Nephron (organoid): ENCODE data around the gene PARD6B.
A peak's percentile ranks its signal among the peaks of the same experiment; 100 is the strongest.
"Not testable (repeated sequence)": the region's sequence is repeated elsewhere in the genome, so short reads cannot be mapped to it uniquely, and the experiment has no call there.

Source experiments
- H3K27ac Mint-ChIP-seq, 3 experiments: 2 replicates each; pipeline ENCODE4 v1.8.0; 2020; ENCODE audit warnings: mixed read lengths in 3 of 3, mild to moderate bottlenecking in 2 of 3, moderate library complexity in 1 of 3
- H3K27me3 Mint-ChIP-seq: 2 replicates; pipeline ENCODE4 v1.8.0; 2021; ENCODE audit warnings: low read depth, mild to moderate bottlenecking, moderate library complexity, mixed read lengths
- H3K36me3 Mint-ChIP-seq: 2 replicates; pipeline ENCODE4 v1.8.0; 2020; ENCODE audit warnings: low read depth, mixed read lengths
- H3K4me1 Mint-ChIP-seq: 2 replicates; pipeline ENCODE4 v1.8.0; 2020; ENCODE audit warnings: mixed read lengths
- H3K4me3 Mint-ChIP-seq, 3 experiments: 2 replicates each; pipeline ENCODE4 v1.8.0; 2020; ENCODE audit warnings: mild to moderate bottlenecking in 3 of 3, mixed read lengths in 3 of 3, moderate library complexity in 2 of 3
- H3K9me3 Mint-ChIP-seq: 2 replicates; pipeline ENCODE4 v1.8.0; 2020; ENCODE audit warnings: mixed read lengths
- CTCF ChIP-seq, 3 experiments: fragments of 200-600 bp; sonication (generic); IDR thresholded peaks; one replicate each; pipeline ENCODE4 v1.5.0; 2021; ENCODE audit warnings: antibody characterized with exemption in 3 of 3; ENCODE audit not compliant: unreplicated experiment in 3 of 3

Gene PARD6B

DNA sequence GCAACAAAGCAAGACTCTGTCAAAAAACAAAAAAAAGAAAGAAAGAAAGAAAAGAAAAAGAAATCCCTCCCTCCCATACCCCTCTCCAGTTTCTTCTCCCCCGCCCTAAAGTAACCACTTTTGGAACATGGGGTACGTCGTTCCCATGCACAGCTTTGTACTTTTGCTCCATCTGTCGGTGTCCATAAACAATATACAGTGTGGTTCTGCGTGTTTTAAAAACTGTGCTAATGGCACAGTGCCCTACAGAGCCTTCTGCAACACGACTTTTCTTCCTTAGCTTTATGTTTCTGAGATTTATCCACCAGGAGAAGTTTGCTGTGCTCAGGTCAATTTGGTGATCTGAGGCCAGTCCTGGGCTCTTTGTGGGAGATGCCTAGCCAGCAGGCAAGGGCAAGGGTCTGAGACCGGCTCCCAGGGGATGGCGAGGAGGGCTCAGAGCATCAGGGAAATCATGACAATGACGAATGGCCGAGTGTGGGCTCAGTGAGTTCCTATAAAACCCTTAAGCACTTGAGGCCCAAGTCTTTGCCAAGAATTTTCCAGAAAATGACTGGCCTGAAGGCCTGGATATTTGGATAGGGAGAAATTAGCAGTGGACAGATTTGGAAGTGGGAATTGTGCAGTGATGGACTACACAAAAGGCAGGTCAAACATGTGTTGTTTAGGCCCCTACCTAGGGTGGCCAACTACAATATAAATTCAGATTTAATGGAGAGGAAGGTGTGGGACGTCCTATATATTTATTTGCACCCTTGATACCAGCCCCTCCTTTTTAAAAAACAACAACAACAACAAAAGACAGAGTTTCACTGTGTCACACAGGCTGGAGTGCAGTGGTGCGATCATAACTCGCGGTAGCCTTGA, 61.6 kb downstream of the PARD6B start:
- no peaks in the 10 kb centered on the region for H3K36me3 Mint-ChIP-seq
- H3K27ac Mint-ChIP-seq, result peak overlapping the region; percentile 83 to 94 (median 85)
- peaks cover 40% of the 10 kb centered on the region for H3K4me1 Mint-ChIP-seq
- TF ChIP-seq CTCF (IDR thresholded peaks at IDR 0.05; ENCODE audit: unreplicated experiment in 3 of 3), result no peak
- H3K27me3 Mint-ChIP-seq, result peaks cover 6% of the 10 kb centered on the region
- no peaks in the 10 kb centered on the region for H3K9me3 Mint-ChIP-seq
- peak overlapping the region; percentile 59 to 70 (median 62) for H3K4me3 Mint-ChIP-seq

GRCh38 chr20:50793575-50794016, 62.2 kb downstream of the PARD6B start:
- H3K27ac Mint-ChIP-seq, result peak overlapping the region in 2 of 3 experiments; percentile 44 to 51
- H3K27me3 Mint-ChIP-seq, H3K36me3 Mint-ChIP-seq, H3K9me3 Mint-ChIP-seq: not testable (repeated sequence)
- H3K4me1 Mint-ChIP-seq, result peaks cover 33% of the 10 kb centered on the region
- peak; percentile 15 to 42 (median 22) for TF ChIP-seq CTCF (IDR thresholded peaks at IDR 0.05; ENCODE audit: unreplicated experiment in 3 of 3)
- H3K4me3 Mint-ChIP-seq, result peak overlapping the region; percentile 54 to 66 (median 62)

GRCh38 chr20:50794181-50794845, 62.9 kb downstream of the PARD6B start:
- peaks cover 6% of the 10 kb centered on the region for H3K27me3 Mint-ChIP-seq
- H3K4me3 Mint-ChIP-seq, result peak overlapping the region; percentile 63 to 77 (median 75)
- H3K4me1 Mint-ChIP-seq, result peaks cover 29% of the 10 kb centered on the region
- no peak for TF ChIP-seq CTCF (IDR thresholded peaks at IDR 0.05; ENCODE audit: unreplicated experiment in 3 of 3)
- no peaks in the 10 kb centered on the region for H3K36me3 Mint-ChIP-seq
- H3K9me3 Mint-ChIP-seq, result no peaks in the 10 kb centered on the region
- H3K27ac Mint-ChIP-seq, result peak overlapping the region in 1 of 3 experiments; percentile 70

GRCh38 chr20:50794846-50795634, 63.7 kb downstream of the PARD6B start, which contains the start of gene BCAS4:
Gene BCAS4, plus strand, starts transcription at chr20:50795061. Its CDS starts 23 bp downstream, at chr20:50795084.
- Mint-ChIP-seq H3K36me3 (no peaks in the 10 kb centered on the region), H3K4me1 (peaks cover 25% of the 10 kb centered on the region), H3K27me3 (peaks cover 6% of the 10 kb centered on the region), H3K9me3 (no peaks in the 10 kb centered on the region), H3K4me3 (peak within 1 kb of the TSS; percentile 84 to 94 (median 91)), H3K27ac (peak within 1 kb of the TSS in 1 of 3 experiments; percentile 91)
- TF ChIP-seq CTCF (IDR thresholded peaks at IDR 0.05; ENCODE audit: unreplicated experiment in 3 of 3), result peak; percentile 75 to 88 (median 78)

DNA sequence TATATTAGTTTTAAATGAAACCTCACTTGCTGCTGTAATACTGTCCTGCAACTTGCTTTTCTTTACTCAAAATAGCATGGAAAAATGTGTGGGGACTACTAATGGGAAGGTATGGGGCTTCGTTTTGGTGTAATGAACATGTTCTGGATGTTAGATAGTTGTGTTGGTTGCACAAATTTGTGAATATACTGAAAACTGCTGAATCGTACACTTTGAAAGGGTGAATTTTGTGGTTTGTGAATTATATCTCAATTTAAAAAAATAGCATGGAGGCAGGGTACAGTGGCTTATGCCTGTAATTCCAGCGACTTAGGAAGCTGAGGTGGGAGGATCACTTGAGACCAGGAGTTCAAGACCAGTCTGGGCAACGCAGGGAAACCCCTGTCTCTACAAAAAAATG, 65.8 kb downstream of the PARD6B start:
- Mint-ChIP-seq H3K36me3 (no peaks in the 10 kb centered on the region), H3K4me1 (peaks cover 16% of the 10 kb centered on the region), H3K9me3 (no peaks in the 10 kb centered on the region), H3K4me3 (peak overlapping the region in 2 of 3 experiments; percentile 56 to 61), H3K27ac (no peak overlapping the region), H3K27me3 (peaks cover 10% of the 10 kb centered on the region)
- TF ChIP-seq CTCF (IDR thresholded peaks at IDR 0.05; ENCODE audit: unreplicated experiment in 3 of 3), result no peak
